ENCODE measurements around the gene NFIX. TPM values are rescaled to one million over a fixed set of nuclear protein-coding genes. Genes with fewer than 3 reads are reported as not detected.

NFIX gene
- total and polyA plus RNA-seq, 9 of the 15 experiments (the other 6 are each of a cell fraction or from before 2014, with no cell fraction given) = 0.28 to 26.8 (median 5.4) TPM

GRCh38 chr19:13060233-13060963, 65.1 kb downstream of the NFIX start:
- Histone ChIP-seq H3K9ac (ENCODE audit: insufficient read depth in 1 of 2, low read depth in 2 of 2, low read length in 2 of 2) (peak overlapping the region in 1 of 2 experiments; percentile 86; a peak in 2 of 4 replicates), H3K36me3 (ENCODE audit: control insufficient read depth, insufficient read depth, low read length) (no peaks in the 10 kb centered on the region), H4K20me1 (replicated peaks; ENCODE audit: control insufficient read depth, insufficient read depth, low read length) (peaks cover 18% of the 10 kb centered on the region; the same call in 1 of the 2 replicates), H3K9me1 (ENCODE audit: control insufficient read depth, insufficient read depth, low read length) (no peaks in the 10 kb centered on the region), H3K4me1 (replicated peaks in 1 of 2; ENCODE audit: control insufficient read depth in 2 of 2, insufficient read depth in 2 of 2, low read length in 2 of 2) (peaks cover 17 to 63% of the 10 kb centered on the region in 2 experiments; a peak in 4 of 5 replicates), H3K4me2 (ENCODE audit: insufficient read depth, low read length) (no peak overlapping the region), H3K27ac (ENCODE audit: extremely low read depth, low read depth, low read length) (no peak overlapping the region), H2AFZ (ENCODE audit: low read depth, low read length) (no peak overlapping the region), H3K79me2 (ENCODE audit: control insufficient read depth, insufficient read depth, low read length) (peaks cover 8% of the 10 kb centered on the region; the same call in 2 of the 3 replicates), H3K4me3 (no peak overlapping the region), H3K9me3 (replicated peaks; ENCODE audit: control insufficient read depth, insufficient read depth, low read depth, low read length) (no peaks in the 10 kb centered on the region), H3K27me3 (ENCODE audit: control insufficient read depth in 2 of 2, insufficient read depth in 2 of 2, low read length in 2 of 2) (no peaks in the 10 kb centered on the region)
- no peak for TF ChIP-seq ZNF316 (IDR thresholded peaks at IDR 0.05)
- peak; percentile 65 for TF ChIP-seq ZNF740 (CRISPR knock-in tag; IDR thresholded peaks at IDR 0.05)
- peak in 1 of 2 experiments; percentile 20; a peak in 1 of 4 replicates for TF ChIP-seq ZNF740 (tag; IDR thresholded peaks at IDR 0.05)
- TF ChIP-seq RERE (CRISPR knock-in tag; IDR thresholded peaks at IDR 0.05; ENCODE audit: borderline replicate concordance) = 0 out of 2 replicates have a peak, but pooled peaks have one; percentile 17
- ATAC-seq = no peak
- ChIA-PET POLR2A (interaction anchor here (0.7 to 2.1 kb wide), 7 partner anchors 8 to 1277 kb away, joined by 3 to 9 read pairs (median 3); no protein-coding TSS in a partner anchor), CTCF (ENCODE audit: low intra/inter-chr PET ratio) (interaction anchor here (2.2 to 2.7 kb wide), 2 partner anchors 83 to 95 kb away, joined by 14 to 15 read pairs; no protein-coding TSS in a partner anchor)
- no peak for FAIRE-seq
- WGBS (ENCODE audit: insufficient coverage, low coverage, missing lambda C conversion rate) = 69% methylated on average over 15 of the region's 19 CpGs
- no TSS peak for BruUV-seq (replicated peaks)
- intact Hi-C loops (cut with micrococcal nuclease) = no loop called here
- in situ Hi-C loops (cut with MboI) = no loop called here
- peak in 2 of 4 experiments; percentile 61 to 62 for DNase-seq (ENCODE audit: extremely low read depth in 1 of 4, low spot score in 3 of 4)
